MM.1S (cell line): ENCODE data around the gene CPXM2.
A peak's percentile ranks its signal among the peaks of the same experiment; 100 is the strongest.

Experiments
- DNase-seq: peaks from one replicate; pipeline ENCODE4 v3.0.0-alpha.2; 2015
- H2AFZ ChIP-seq: fragments of 300-600 bp; sonication (generic); 2 replicates; pipeline ENCODE4 v1.6.0; 2016; ENCODE audit warnings: antibody characterized with exemption, low read length
- H3F3A ChIP-seq: fragments of 300-600 bp; sonication (generic); 2 replicates; pipeline ENCODE4 v1.6.1; 2016; ENCODE audit warnings: mild to moderate bottlenecking, antibody characterized with exemption, low read length, moderate library complexity, mixed read lengths; ENCODE audit not compliant: insufficient read depth
- H3K27ac ChIP-seq: fragments of 300-600 bp; sonication (generic); 2 replicates; pipeline ENCODE4 v1.5.1; 2016; ENCODE audit warnings: mild to moderate bottlenecking, low read length
- H3K27me3 ChIP-seq: fragments of 300-600 bp; sonication (generic); replicated peaks from 2 replicates; pipeline ENCODE4 v1.6.0; 2016; ENCODE audit warnings: low read length; ENCODE audit not compliant: insufficient read depth
- H3K36me3 ChIP-seq: fragments of 300-600 bp; sonication (generic); replicated peaks from 2 replicates; pipeline ENCODE4 v1.6.1; 2016; ENCODE audit warnings: mild to moderate bottlenecking, low read length, mixed read lengths; ENCODE audit not compliant: insufficient read depth
- H3K4me1 ChIP-seq: fragments of 300-600 bp; sonication (generic); 2 replicates; pipeline ENCODE4 v1.6.1; 2016; ENCODE audit warnings: low read length, mixed read lengths
- H3K4me2 ChIP-seq: fragments of 300-600 bp; sonication (generic); 2 replicates; pipeline ENCODE4 v1.6.0; 2016; ENCODE audit warnings: low read depth, low read length
- H3K4me3 ChIP-seq: fragments of 300-600 bp; sonication (generic); 2 replicates; pipeline ENCODE4 v1.5.1; 2016; ENCODE audit warnings: low read length, mixed read lengths
- H3K79me2 ChIP-seq: fragments of 300-600 bp; sonication (generic); 2 replicates; pipeline ENCODE4 v1.6.1; 2016; ENCODE audit warnings: mixed run types, low read length, mixed read lengths
- H3K9ac ChIP-seq: fragments of 300-600 bp; sonication (generic); 2 replicates; pipeline ENCODE4 v1.6.1; 2016; ENCODE audit warnings: low read length, mixed read lengths
- H3K9me2 ChIP-seq: fragments of 300-600 bp; sonication (generic); replicated peaks from 2 replicates; pipeline ENCODE4 v1.6.1; 2016; ENCODE audit warnings: mild to moderate bottlenecking, low read length, mixed read lengths; ENCODE audit not compliant: insufficient read depth
- H3K9me3 ChIP-seq: fragments of 300-600 bp; sonication (generic); replicated peaks from 2 replicates; pipeline ENCODE4 v1.6.1; 2016; ENCODE audit warnings: mild to moderate bottlenecking, low read length, mixed read lengths; ENCODE audit not compliant: insufficient read depth
- H4K20me1 ChIP-seq: fragments of 300-600 bp; sonication (generic); 2 replicates; pipeline ENCODE4 v1.6.1; 2016; ENCODE audit warnings: mild to moderate bottlenecking, low read length, moderate library complexity, mixed read lengths; ENCODE audit not compliant: insufficient read depth
- CTCF ChIP-seq: fragments of 300-600 bp; sonication (generic); IDR thresholded peaks from 2 replicates; pipeline ENCODE4 v1.5.1; 2016; ENCODE audit warnings: antibody characterized with exemption, low read length, mixed read lengths
- EZH2 ChIP-seq: fragments of 300-600 bp; sonication (generic); optimal IDR thresholded peaks from 2 replicates; pipeline ENCODE3; 2017; ENCODE audit warnings: low read depth, mild to moderate bottlenecking, antibody characterized with exemption, low read length, mixed read lengths
- EZH2phosphoT487 ChIP-seq: fragments of 300-600 bp; sonication (generic); IDR thresholded peaks from 2 replicates; pipeline ENCODE4 v1.6.1; 2018; ENCODE audit warnings: antibody characterized with exemption, low read length

Gene CPXM2

GRCh38 chr10:123840714-123841113, 50.9 kb downstream of the CPXM2 start:
- Histone ChIP-seq H4K20me1 (no peaks in the 10 kb centered on the region), H3K9me2 (no peaks in the 10 kb centered on the region), H3K79me2 (no peaks in the 10 kb centered on the region), H3K27me3 (no peaks in the 10 kb centered on the region; the same call in 1 of the 2 replicates), H3K4me1 (peaks cover 23% of the 10 kb centered on the region), H3K4me2 (no peak overlapping the region), H3K27ac (no peak overlapping the region), H3K9ac (no peak overlapping the region), H3F3A (0 out of 2 replicates have a peak, but pooled peaks cover 7% of the 10 kb centered on the region), H3K9me3 (no peaks in the 10 kb centered on the region), H3K4me3 (no peak overlapping the region), H3K36me3 (no peaks in the 10 kb centered on the region), H2AFZ (no peak overlapping the region)
- no peak for DNase-seq
- no peak for TF ChIP-seq EZH2
- no peak for TF ChIP-seq EZH2phosphoT487
- TF ChIP-seq CTCF, result no peak

DNA sequence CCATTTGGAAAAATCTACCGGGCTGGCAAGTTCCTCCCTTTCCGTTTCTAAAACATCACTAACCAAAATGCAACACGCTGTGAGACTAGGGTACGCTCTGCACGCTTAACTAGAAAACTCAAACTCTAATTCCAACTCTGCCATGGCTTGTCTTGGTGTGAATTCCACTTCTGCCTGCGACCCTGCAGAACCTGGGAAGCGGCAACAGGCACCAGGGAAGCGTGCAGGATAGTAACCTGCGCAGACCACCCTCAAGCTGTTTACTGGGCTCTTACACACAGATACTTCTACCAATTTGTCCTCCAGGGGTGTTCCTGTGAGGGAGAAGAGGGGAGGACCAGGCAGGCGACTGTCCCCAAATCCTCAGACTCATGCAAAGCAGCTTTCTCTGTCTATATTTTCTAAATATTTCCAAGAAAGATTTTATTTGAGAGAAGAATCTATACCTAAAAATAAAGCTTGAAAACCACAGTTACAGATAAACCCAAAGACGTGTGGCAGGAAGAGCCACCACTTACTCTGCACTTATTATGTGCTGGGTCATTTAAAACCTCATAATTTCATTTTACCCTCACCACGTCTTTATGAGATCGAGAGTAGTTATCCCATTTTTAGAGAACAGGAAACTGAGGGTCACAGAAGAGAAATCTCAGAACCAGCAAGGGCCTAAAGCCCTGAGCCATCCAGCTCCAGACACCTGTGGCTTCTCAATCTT, 52.9 kb downstream of the CPXM2 start:
- H3K4me1 ChIP-seq, result peaks cover 12% of the 10 kb centered on the region
- H3K4me2 ChIP-seq, result peak overlapping the region; percentile 31; the same call in 1 of the 2 replicates
- peak; percentile 21 for DNase-seq
- H3K27ac ChIP-seq, result no peak overlapping the region
- H3K79me2 ChIP-seq, result no peaks in the 10 kb centered on the region
- H3K9me2 ChIP-seq, result no peaks in the 10 kb centered on the region
- TF ChIP-seq CTCF, result no peak
- no peak for TF ChIP-seq EZH2phosphoT487
- no peak for TF ChIP-seq EZH2
- 0 out of 2 replicates have a peak, but pooled peaks cover 7% of the 10 kb centered on the region for H3F3A ChIP-seq
- H3K27me3 ChIP-seq, result no peaks in the 10 kb centered on the region; the same call in 1 of the 2 replicates
- no peaks in the 10 kb centered on the region for H3K9me3 ChIP-seq
- H3K36me3 ChIP-seq, result no peaks in the 10 kb centered on the region
- no peak overlapping the region for H2AFZ ChIP-seq
- H3K4me3 ChIP-seq, result no peak overlapping the region
- H4K20me1 ChIP-seq, result no peaks in the 10 kb centered on the region
- no peak overlapping the region for H3K9ac ChIP-seq

DNA sequence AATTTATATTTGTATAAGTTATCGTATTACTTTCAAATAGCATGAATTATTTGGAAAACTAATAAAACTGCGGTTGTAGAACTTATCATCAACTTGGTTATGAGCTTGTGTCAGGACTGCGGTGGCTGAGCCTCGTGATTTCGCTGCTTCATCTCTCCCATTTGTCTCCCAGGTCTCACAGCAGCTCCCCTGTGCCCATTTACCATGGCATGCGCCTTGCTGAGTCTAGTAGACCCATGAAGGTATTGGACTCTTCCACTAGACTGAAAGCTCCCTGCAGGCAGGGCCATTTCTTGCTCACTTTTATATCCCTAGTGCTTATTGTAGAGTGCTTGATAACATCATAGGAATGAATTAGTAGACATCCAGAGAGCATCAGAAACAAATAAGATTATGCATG, 53.9 kb downstream of the CPXM2 start:
- Histone ChIP-seq H3F3A (0 out of 2 replicates have a peak, but pooled peaks cover 7% of the 10 kb centered on the region), H3K36me3 (no peaks in the 10 kb centered on the region), H3K79me2 (no peaks in the 10 kb centered on the region), H3K9me2 (no peaks in the 10 kb centered on the region), H2AFZ (no peak overlapping the region), H3K9me3 (no peaks in the 10 kb centered on the region), H3K9ac (no peak overlapping the region), H3K4me2 (no peak overlapping the region), H3K4me1 (peaks cover 12% of the 10 kb centered on the region), H4K20me1 (no peaks in the 10 kb centered on the region), H3K27me3 (no peaks in the 10 kb centered on the region; the same call in 1 of the 2 replicates), H3K4me3 (no peak overlapping the region), H3K27ac (no peak overlapping the region)
- TF ChIP-seq EZH2phosphoT487 (no peak), CTCF (no peak), EZH2 (no peak)
- no peak for DNase-seq
